Activated CD4-positive, CD25-positive, alpha-beta regulatory T cell (primary cell): Measurements from ENCODE around the gene QKI.
"Not testable (repeated sequence)": the region's sequence is repeated elsewhere in the genome, so short reads cannot be mapped to it uniquely, and the experiment has no call there.

Experiments
- DNase-seq, 4 experiments: peaks; one replicate each; lab custom pipeline; 2025; lab: John Stamatoyannopoulos, UW

The QKI gene

GRCh38 chr6:163579111-163579879 is 164.8 kb downstream of the QKI start:
- no peak for DNase-seq

- DNase-seq: no peak
Measured at GRCh38 chr6:163579880-163580295, 165.4 kb downstream of the QKI start.

GRCh38 chr6:163580311-163581030 is 166.0 kb downstream of the QKI start:
- no peak for DNase-seq

GRCh38 chr6:163583558-163583957 is 169.0 kb downstream of the QKI start:
- DNase-seq: no peak

- no peak for DNase-seq
Measured at GRCh38 chr6:163585932-163586437, 171.5 kb downstream of the QKI start.

- DNase-seq: no peak
Measured at GRCh38 chr6:163586888-163587287, 172.4 kb downstream of the QKI start.

- DNase-seq: no peak
Measured at GRCh38 chr6:163588220-163588919, 173.9 kb downstream of the QKI start.

- DNase-seq: no peak
Measured at GRCh38 chr6:163589387-163589786, 174.9 kb downstream of the QKI start.

GRCh38 chr6:163590132-163590531 is 175.6 kb downstream of the QKI start:
- not testable (repeated sequence) for DNase-seq

- DNase-seq: no peak
Measured at GRCh38 chr6:163592872-163593271, 178.4 kb downstream of the QKI start.

- DNase-seq: no peak
Measured at GRCh38 chr6:163596174-163596573, 181.7 kb downstream of the QKI start.

- DNase-seq: no peak
Measured at GRCh38 chr6:163599136-163599535, 184.6 kb downstream of the QKI start.

GRCh38 chr6:163599684-163600083 is 185.2 kb downstream of the QKI start:
- DNase-seq: no peak

- no peak for DNase-seq
Measured at GRCh38 chr6:163600331-163600730, 185.8 kb downstream of the QKI start.

GRCh38 chr6:163600781-163601180 is 186.3 kb downstream of the QKI start:
- no peak for DNase-seq

- DNase-seq: no peak
Measured at GRCh38 chr6:163602851-163603250, 188.3 kb downstream of the QKI start.

- DNase-seq: no peak
Measured at GRCh38 chr6:163603395-163603794, 188.9 kb downstream of the QKI start.

- no peak for DNase-seq
Measured at GRCh38 chr6:163605385-163606097, 191.0 kb downstream of the QKI start.

GRCh38 chr6:163607792-163608191 is 193.3 kb downstream of the QKI start:
- no peak for DNase-seq

GRCh38 chr6:163608204-163608644 is 193.7 kb downstream of the QKI start:
- no peak for DNase-seq

GRCh38 chr6:163612200-163612599 is 197.7 kb downstream of the QKI start:
- DNase-seq: no peak

GRCh38 chr6:163613025-163613424 is 198.5 kb downstream of the QKI start:
- DNase-seq: no peak
